HepG2 (cell line): ENCODE measurements around the gene IKZF3. TPM values are rescaled to one million over a fixed set of nuclear protein-coding genes. Genes with fewer than 3 reads are reported as not detected.

Source experiments
- BCL3 ChIP-seq: sonication (generic); formaldehyde crosslinking; IDR thresholded peaks from 2 replicates; pipeline ENCODE4 v1.5.1; 2020; ENCODE audit warnings: mild to moderate bottlenecking, missing genetic modification reagents, moderate library complexity
- CSRNP1 ChIP-seq: sonication (generic); formaldehyde crosslinking; IDR thresholded peaks from 2 replicates; pipeline ENCODE4 v1.8.1; 2023; ENCODE audit warnings: mild to moderate bottlenecking, missing genetic modification reagents
- DBP ChIP-seq: sonication (generic); formaldehyde crosslinking; IDR thresholded peaks from 2 replicates; pipeline ENCODE4 v1.4.0; 2020; ENCODE audit warnings: missing genetic modification reagents; ENCODE audit errors: not compliant biosample characterization
- FOXM1 ChIP-seq: sonication (generic); formaldehyde crosslinking; IDR thresholded peaks from 2 replicates; pipeline ENCODE4 v1.5.0; 2020; ENCODE audit warnings: missing genetic modification reagents
- GABPB1 ChIP-seq: IDR thresholded peaks from 2 replicates; pipeline ENCODE4 v1.6.1; 2016; ENCODE audit warnings: mild to moderate bottlenecking, missing genetic modification reagents, moderate library complexity, missing compliant biosample characterization
- GATA4 ChIP-seq: sonication (generic); IDR thresholded peaks from 2 replicates; pipeline ENCODE4 v1.6.1; 2016; ENCODE audit warnings: antibody characterized with exemption, low read depth, borderline replicate concordance
- GPN1 ChIP-seq: sonication (generic); formaldehyde crosslinking; IDR thresholded peaks from 2 replicates; pipeline ENCODE4 v1.5.1; 2020; ENCODE audit warnings: missing genetic modification reagents, borderline replicate concordance
- MED1 ChIP-seq: sonication (generic); formaldehyde crosslinking; IDR thresholded peaks from 2 replicates; pipeline ENCODE4 v1.4.0; 2020; ENCODE audit warnings: missing genetic modification reagents
- MLLT10 ChIP-seq: sonication (generic); formaldehyde crosslinking; IDR thresholded peaks from 2 replicates; pipeline ENCODE4 v1.4.0; 2020; ENCODE audit warnings: missing genetic modification reagents
- NR2F6 ChIP-seq, 2 experiments: IDR thresholded peaks; 2 replicates each; pipeline ENCODE4 v1.6.1; 2016; ENCODE audit warnings: antibody characterized with exemption in 1 of 2, mild to moderate bottlenecking in 1 of 2
- PAF1 ChIP-seq: IDR thresholded peaks from 2 replicates; pipeline ENCODE4 v1.6.1; 2016; ENCODE audit warnings: missing genetic modification reagents, missing compliant biosample characterization
- REL ChIP-seq: sonication (generic); formaldehyde crosslinking; conservative IDR thresholded peaks from 2 replicates; pipeline ENCODE4 v1.8.0; 2022; ENCODE audit warnings: mild to moderate bottlenecking, missing genetic modification reagents, moderate library complexity
- SMARCC2 ChIP-seq: fragments of 450-650 bp; IDR thresholded peaks from 2 replicates; pipeline ENCODE4 v1.6.1; 2017; ENCODE audit warnings: antibody characterized with exemption, mild to moderate bottlenecking
- SP1 ChIP-seq, 2 experiments: fragments of 450-650 bp in 1 of 2; sonication (generic) in 1 of 2; formaldehyde crosslinking in 1 of 2; IDR thresholded peaks; 2 replicates each; pipeline versions ENCODE4 v1.4.0 to v1.6.1; 2016 to 2020; ENCODE audit warnings: missing genetic modification reagents in 1 of 2
- ZEB1 ChIP-seq: IDR thresholded peaks from 2 replicates; pipeline ENCODE4 v1.6.1; 2012; ENCODE audit warnings: mild to moderate bottlenecking, low read depth, inconsistent platforms; ENCODE audit not compliant: insufficient replicate concordance
- ZFY ChIP-seq: sonication (generic); formaldehyde crosslinking; IDR thresholded peaks from 2 replicates; pipeline ENCODE4 v1.4.0; 2020; ENCODE audit warnings: missing genetic modification reagents
- ZKSCAN5 ChIP-seq: sonication (generic); formaldehyde crosslinking; IDR thresholded peaks from 2 replicates; pipeline ENCODE4 v1.5.1; 2020; ENCODE audit warnings: mild to moderate bottlenecking, missing genetic modification reagents
- ZNF451 ChIP-seq: sonication (generic); formaldehyde crosslinking; IDR thresholded peaks from 2 replicates; pipeline ENCODE4 v1.5.0; 2020; ENCODE audit warnings: mild to moderate bottlenecking, missing genetic modification reagents
- ZNF496 ChIP-seq: sonication (generic); formaldehyde crosslinking; IDR thresholded peaks from 2 replicates; pipeline ENCODE4 v1.8.1; 2023; ENCODE audit warnings: mild to moderate bottlenecking, moderate library complexity, missing genetic modification reagents; ENCODE audit not compliant: insufficient replicate concordance
- ZNF572 ChIP-seq: sonication (generic); formaldehyde crosslinking; IDR thresholded peaks from 2 replicates; pipeline ENCODE4 v1.5.1; 2020; ENCODE audit warnings: mild to moderate bottlenecking, missing genetic modification reagents
- ZNF614 ChIP-seq: IDR thresholded peaks from 2 replicates; pipeline ENCODE4 v1.6.1; 2018; ENCODE audit warnings: missing biosample characterization, missing genetic modification reagents, inconsistent platforms, borderline replicate concordance
- ZNF691 ChIP-seq: sonication (generic); formaldehyde crosslinking; IDR thresholded peaks from 2 replicates; pipeline ENCODE4 v1.4.0; 2020; ENCODE audit warnings: missing genetic modification reagents, low read depth, mild to moderate bottlenecking, borderline replicate concordance
- ZNF737 ChIP-seq: sonication (generic); formaldehyde crosslinking; IDR thresholded peaks from 2 replicates; pipeline ENCODE4 v1.5.0; 2020; ENCODE audit warnings: missing genetic modification reagents, mild to moderate bottlenecking, borderline replicate concordance
- ZNF816 ChIP-seq: sonication (generic); formaldehyde crosslinking; IDR thresholded peaks from 2 replicates; pipeline ENCODE4 v1.8.0; 2022; ENCODE audit warnings: missing genetic modification reagents, mild to moderate bottlenecking, borderline replicate concordance
- polyA plus RNA-seq, 8 experiments: library from polyadenylated mRNA; depleted of rRNA in 3 of 8; stranded (reverse) in 7 of 8; unstranded in 1 of 8; fragments of >200 nt; fragmentation: Illumina TruSeq in 4 of 8; extraction: Trizol in 4 of 8; gene quantifications; 2 replicates each; pipeline versions ENCODE4 v1.2.1 to v1.2.3, GENCODE V29; 2011 to 2016; ENCODE audit warnings: low read depth in 4 of 8, missing spikeins in 1 of 8, mixed read lengths in 1 of 8; ENCODE audit not compliant: insufficient read depth in 1 of 8
- total RNA-seq, 5 experiments: library from RNA; depleted of rRNA; stranded (reverse); fragments of >200 nt; fragmentation: Illumina TruSeq; extraction: Trizol; gene quantifications; 2 replicates each; pipeline ENCODE4 v1.2.3, GENCODE V29; 2016; ENCODE audit warnings: low read depth in 1 of 5

IKZF3 gene
- total and polyA plus RNA-seq, 2 of the 13 experiments (the other 11 are each of a cell fraction or from before 2014, with no cell fraction given), result not detected

GRCh38 chr17:39737760-39738567, 126.1 kb downstream of the IKZF3 start, which contains the start of gene GRB7 (continued):
- TF ChIP-seq ZNF691 (CRISPR knock-in tag) (peak; percentile 18; the same call in 1 of the 2 replicates), REL (0 out of 2 replicates have a peak, but pooled peaks have one; percentile 17), NR2F6 (IDR thresholded peaks at IDR 0.05) (no peak), NR2F6 (CRISPR knock-in tag; IDR thresholded peaks at IDR 0.05) (no peak), ZEB1 (peak; percentile 73), BCL3 (peak; percentile 84; the same call in 1 of the 2 replicates), SMARCC2 (no peak), ZNF451 (no peak), PAF1 (CRISPR knock-in tag) (no peak), ZNF496 (CRISPR knock-in tag) (no peak), ZNF614 (CRISPR knock-in tag) (peak; percentile 72; the same call in 1 of the 2 replicates), ZNF737 (peak; percentile 87; the same call in 1 of the 2 replicates), GPN1 (no peak), MED1 (CRISPR knock-in tag) (peak; percentile 62), ZNF816 (CRISPR knock-in tag) (peak; percentile 38; the same call in 1 of the 2 replicates), MLLT10 (CRISPR knock-in tag) (0 out of 2 replicates have a peak, but pooled peaks have one; percentile 53), GATA4 (no peak; the same call in 1 of the 2 replicates), ZKSCAN5 (CRISPR knock-in tag) (peak; percentile 15; the same call in 1 of the 2 replicates), ZNF572 (no peak; the same call in 1 of the 2 replicates), SP1 (IDR thresholded peaks at IDR 0.05) (no peak), SP1 (CRISPR knock-in tag; IDR thresholded peaks at IDR 0.05) (0 out of 2 replicates have a peak, but pooled peaks have one; percentile 23), GABPB1 (CRISPR knock-in tag) (peak; percentile 60; the same call in 1 of the 2 replicates), CSRNP1 (CRISPR knock-in tag) (peak; percentile 42), ZFY (CRISPR knock-in tag) (peak; percentile 74), FOXM1 (no peak), DBP (peak; percentile 77)
